ENCODE results near the gene TMEM116.

- TF ChIP-seq POLR2A (IDR thresholded peaks at IDR 0.05) = no peak
- no peak for TF ChIP-seq CTCF (IDR thresholded peaks at IDR 0.05)
Measured at GRCh38 chr12:112008918-112009317, 4.0 kb downstream of the TMEM116 start.
